ENCODE measurements around the gene UNC13D. TPM values are rescaled to one million over a fixed set of nuclear protein-coding genes. Genes with fewer than 3 reads are reported as not detected.
"Not testable (repeated sequence)": the region's sequence is repeated elsewhere in the genome, so short reads cannot be mapped to it uniquely, and the experiment has no call there.

Gene UNC13D
- total RNA-seq, 1 donor from 2014 or later: 32.7 TPM

GRCh38 chr17:75891022-75891604 lies 46.9 kb upstream of the UNC13D start:
- TF ChIP-seq POLR2A (IDR thresholded peaks at IDR 0.05) (no peak), CTCF (IDR thresholded peaks at IDR 0.05) (no peak), POLR2AphosphoS5 (IDR thresholded peaks at IDR 0.05; ENCODE audit: insufficient read depth in 1 of 2, low read depth in 1 of 2) (no peak)
- Histone ChIP-seq H3K27me3 (no peaks in the 10 kb centered on the region), H3K27ac (no peak overlapping the region), H3K4me1 (peaks cover 39% of the 10 kb centered on the region), H3K9me3 (no peaks in the 10 kb centered on the region), H3K4me3 (no peak overlapping the region), H3K36me3 (peaks cover 3 to 8% of the 10 kb centered on the region in 2 donors)
- intact Hi-C loops (cut with DNase I): loop anchor here (5.0 kb wide), 1 partner anchor 44 kb away; no protein-coding TSS in a partner anchor
- DNase-seq (ENCODE audit: extremely low spot score in 2 of 2): no peak

DNA sequence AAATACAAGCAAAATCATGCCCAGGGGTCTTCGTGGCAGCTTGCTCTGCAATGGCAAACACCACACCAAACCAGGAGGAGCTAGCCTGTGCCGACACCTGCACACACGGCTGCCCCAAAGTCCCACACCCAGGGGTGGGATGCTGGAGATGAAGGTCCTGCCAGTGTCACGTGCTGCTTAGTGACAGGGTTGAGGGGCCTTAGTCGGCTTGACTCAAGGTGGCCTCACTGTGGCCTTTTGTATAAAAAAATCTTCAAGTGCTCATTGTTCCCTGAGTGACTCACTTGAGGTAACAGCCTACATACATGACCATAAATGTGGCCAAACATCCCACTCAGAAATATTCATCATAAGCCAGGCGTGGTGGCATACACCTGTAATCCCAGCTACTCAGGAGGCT lies 45.2 kb upstream of the UNC13D start:
- H3K27me3 ChIP-seq: no peaks in the 10 kb centered on the region
- H3K9me3 ChIP-seq: no peaks in the 10 kb centered on the region
- peaks cover 3 to 8% of the 10 kb centered on the region in 2 donors for H3K36me3 ChIP-seq
- TF ChIP-seq CTCF (IDR thresholded peaks at IDR 0.05) (no peak), POLR2AphosphoS5 (IDR thresholded peaks at IDR 0.05; ENCODE audit: insufficient read depth in 1 of 2, low read depth in 1 of 2) (no peak), POLR2A (IDR thresholded peaks at IDR 0.05) (no peak)
- H3K27ac ChIP-seq: no peak overlapping the region
- DNase-seq (ENCODE audit: extremely low spot score in 2 of 2): no peak
- H3K4me3 ChIP-seq: no peak overlapping the region
- intact Hi-C loops (cut with DNase I): no loop called here
- peaks cover 22% of the 10 kb centered on the region for H3K4me1 ChIP-seq

GRCh38 chr17:75888484-75888883 lies 44.3 kb upstream of the UNC13D start:
- Histone ChIP-seq H3K4me3 (no peak overlapping the region), H3K4me1 (peaks cover 13% of the 10 kb centered on the region), H3K27ac (no peak overlapping the region), H3K9me3 (no peaks in the 10 kb centered on the region), H3K27me3 (no peaks in the 10 kb centered on the region), H3K36me3 (peaks cover 3 to 8% of the 10 kb centered on the region in 2 donors)
- DNase-seq (ENCODE audit: extremely low spot score in 2 of 2): no peak
- no peak for TF ChIP-seq POLR2AphosphoS5 (IDR thresholded peaks at IDR 0.05; ENCODE audit: insufficient read depth in 1 of 2, low read depth in 1 of 2)
- TF ChIP-seq POLR2A (IDR thresholded peaks at IDR 0.05): no peak
- no peak for TF ChIP-seq CTCF (IDR thresholded peaks at IDR 0.05)
- intact Hi-C loops (cut with DNase I): no loop called here

- H3K4me1 ChIP-seq; H3K27me3 ChIP-seq; H3K9me3 ChIP-seq; DNase-seq (ENCODE audit: extremely low spot score in 2 of 2); H3K36me3 ChIP-seq; H3K27ac ChIP-seq; intact Hi-C loops (cut with DNase I); H3K4me3 ChIP-seq: not testable (repeated sequence)
Observed at GRCh38 chr17:75885860-75886259, 41.7 kb upstream of the UNC13D start.

DNA sequence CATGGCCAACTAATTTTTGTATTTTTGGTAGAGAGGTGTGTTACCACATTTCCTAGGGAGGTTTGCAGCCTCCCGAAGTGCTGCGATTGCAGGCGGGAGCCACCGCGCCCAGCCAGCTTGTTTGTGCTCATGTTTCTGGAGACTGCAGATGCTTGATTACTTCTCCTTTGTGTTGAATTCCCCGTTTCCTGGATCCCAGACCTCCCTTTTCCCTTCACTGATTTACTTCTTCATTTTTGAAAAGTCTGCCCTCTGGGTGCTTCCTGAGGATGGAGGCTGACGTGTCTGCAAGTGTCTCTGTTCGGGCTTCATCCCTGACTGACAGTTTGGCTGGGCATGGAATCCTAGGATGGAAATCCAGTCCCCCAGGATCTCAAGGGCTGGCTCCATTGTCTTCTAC lies 41.2 kb upstream of the UNC13D start:
- no peak for TF ChIP-seq POLR2AphosphoS5 (IDR thresholded peaks at IDR 0.05; ENCODE audit: insufficient read depth in 1 of 2, low read depth in 1 of 2)
- no peak for TF ChIP-seq POLR2A (IDR thresholded peaks at IDR 0.05)
- no peak for TF ChIP-seq CTCF (IDR thresholded peaks at IDR 0.05)
- intact Hi-C loops (cut with DNase I): no loop called here
- H3K27ac ChIP-seq: no peak overlapping the region
- H3K4me1 ChIP-seq: peaks cover 6% of the 10 kb centered on the region
- no peaks in the 10 kb centered on the region for H3K9me3 ChIP-seq
- no peaks in the 10 kb centered on the region for H3K36me3 ChIP-seq
- H3K4me3 ChIP-seq: no peak overlapping the region
- no peaks in the 10 kb centered on the region for H3K27me3 ChIP-seq
- DNase-seq (ENCODE audit: extremely low spot score in 2 of 2): no peak
